IPS DF 6.9 (cell line): ENCODE data around the gene TMEM108.
"Not testable (repeated sequence)": the region's sequence is repeated elsewhere in the genome, so short reads cannot be mapped to it uniquely, and the experiment has no call there.

ENCODE experiments used
- DNase-seq: peaks from one replicate; pipeline ENCODE4 v3.0.0-alpha.2; 2013; ENCODE audit warnings: low read depth, low spot score
- H3K27ac ChIP-seq: one replicate; pipeline ENCODE4 v1.5.1; 2013; ENCODE audit warnings: low read length, control low read depth
- H3K27me3 ChIP-seq: 2 replicates; pipeline ENCODE4 v1.6.1; 2013; ENCODE audit warnings: mild to moderate bottlenecking, low read length; ENCODE audit not compliant: control insufficient read depth, insufficient read depth
- H3K36me3 ChIP-seq: 2 replicates; pipeline ENCODE4 v1.6.1; 2013; ENCODE audit warnings: low read length; ENCODE audit not compliant: control insufficient read depth, insufficient read depth
- H3K4me1 ChIP-seq: 2 replicates; pipeline ENCODE4 v1.6.1; 2013; ENCODE audit warnings: low read length; ENCODE audit not compliant: control insufficient read depth, insufficient read depth
- H3K4me3 ChIP-seq: 2 replicates; pipeline ENCODE4 v1.5.1; 2013; ENCODE audit warnings: mild to moderate bottlenecking, low read length
- H3K9me3 ChIP-seq: 2 replicates; pipeline ENCODE4 v1.6.1; 2013; ENCODE audit warnings: low read length, inconsistent platforms; ENCODE audit not compliant: control insufficient read depth, insufficient read depth
- WGBS: extraction: QIAGEN DNeasy Blood & Tissue Kit; methylation state at CpG from one replicate; pipeline ENCODE4 v1.1.7; 2013; ENCODE audit warnings: mixed read lengths, missing lambda C conversion rate; ENCODE audit not compliant: insufficient read length, insufficient coverage; 5-methylcytosine and 5-hydroxymethylcytosine counted together

Gene TMEM108

GRCh38 chr3:133038089-133038730 is at the start of gene TMEM108:
TMEM108 (plus strand) TSS chr3:133038391.
- no peak within 1 kb of the TSS for H3K27ac ChIP-seq
- peak; percentile 85 for DNase-seq
- peak within 1 kb of the TSS; percentile 93 for H3K4me3 ChIP-seq
- H3K36me3 ChIP-seq = no peaks in the 10 kb centered on the region; the same call in 1 of the 2 replicates
- H3K4me1 ChIP-seq = peaks cover 4% of the 10 kb centered on the region
- no peaks in the 10 kb centered on the region; the same call in 1 of the 2 replicates for H3K27me3 ChIP-seq
- no peaks in the 10 kb centered on the region for H3K9me3 ChIP-seq
- no CpG with 5 or more reads among the region's 57 CpGs for WGBS

- Histone ChIP-seq H3K9me3 (no peaks in the 10 kb centered on the region), H3K4me3 (no peak overlapping the region), H3K4me1 (no peaks in the 10 kb centered on the region), H3K36me3 (no peaks in the 10 kb centered on the region), H3K27ac (no peak overlapping the region), H3K27me3 (no peaks in the 10 kb centered on the region)
- no CpG with 5 or more reads among the region's 1 CpG for WGBS
- no peak for DNase-seq
Observed at GRCh38 chr3:132995971-132996370, 42.2 kb upstream of the TMEM108 start.

GRCh38 chr3:132997404-132998185 is 40.6 kb upstream of the TMEM108 start:
- no peak overlapping the region for H3K27ac ChIP-seq
- H3K36me3 ChIP-seq = no peaks in the 10 kb centered on the region
- WGBS = no CpG with 5 or more reads among the region's 2 CpGs
- no peak overlapping the region for H3K4me3 ChIP-seq
- DNase-seq = no peak
- H3K9me3 ChIP-seq = no peaks in the 10 kb centered on the region
- H3K4me1 ChIP-seq = no peaks in the 10 kb centered on the region
- no peaks in the 10 kb centered on the region for H3K27me3 ChIP-seq

- not testable (repeated sequence) for H3K36me3 ChIP-seq, H3K4me1 ChIP-seq, H3K9me3 ChIP-seq, H3K27ac ChIP-seq, DNase-seq, H3K4me3 ChIP-seq, H3K27me3 ChIP-seq
- WGBS = no CpG with 5 or more reads among the region's 9 CpGs
Observed at GRCh38 chr3:133005032-133005431, 33.2 kb upstream of the TMEM108 start.

- Histone ChIP-seq H3K9me3 (no peaks in the 10 kb centered on the region; the same call in 1 of the 2 replicates), H3K27ac (no peak overlapping the region), H3K36me3 (no peaks in the 10 kb centered on the region), H3K4me3 (no peak overlapping the region), H3K27me3 (no peaks in the 10 kb centered on the region), H3K4me1 (no peaks in the 10 kb centered on the region)
- no peak for DNase-seq
- WGBS = no CpG with 5 or more reads among the region's 2 CpGs
Observed at GRCh38 chr3:133007601-133008000, 30.6 kb upstream of the TMEM108 start.

GRCh38 chr3:133014325-133014724 is 23.9 kb upstream of the TMEM108 start:
- H3K9me3 ChIP-seq = no peaks in the 10 kb centered on the region; the same call in 1 of the 2 replicates
- no peaks in the 10 kb centered on the region for H3K4me1 ChIP-seq
- H3K27ac ChIP-seq = no peak overlapping the region
- H3K36me3 ChIP-seq = no peaks in the 10 kb centered on the region
- H3K4me3 ChIP-seq = no peak overlapping the region
- no peaks in the 10 kb centered on the region for H3K27me3 ChIP-seq
- no CpG with 5 or more reads among the region's 3 CpGs for WGBS
- no peak for DNase-seq

- WGBS = 86% methylated on average over 2 of the region's 5 CpGs
Observed at GRCh38 chr3:133015573-133015972, 22.6 kb upstream of the TMEM108 start.

GRCh38 chr3:133016838-133017309 is 21.3 kb upstream of the TMEM108 start:
- Histone ChIP-seq H3K4me1 (no peaks in the 10 kb centered on the region), H3K9me3 (no peaks in the 10 kb centered on the region; the same call in 1 of the 2 replicates), H3K27me3 (no peaks in the 10 kb centered on the region), H3K36me3 (no peaks in the 10 kb centered on the region), H3K27ac (no peak overlapping the region), H3K4me3 (no peak overlapping the region)
- no peak for DNase-seq
- no CpG with 5 or more reads among the region's 1 CpG for WGBS

More at GRCh38 chr3:133015573-133015972, 22.6 kb upstream of the TMEM108 start:
- not testable (repeated sequence) for H3K4me1 ChIP-seq, H3K9me3 ChIP-seq, DNase-seq, H3K27ac ChIP-seq, H3K36me3 ChIP-seq, H3K27me3 ChIP-seq, H3K4me3 ChIP-seq

DNA sequence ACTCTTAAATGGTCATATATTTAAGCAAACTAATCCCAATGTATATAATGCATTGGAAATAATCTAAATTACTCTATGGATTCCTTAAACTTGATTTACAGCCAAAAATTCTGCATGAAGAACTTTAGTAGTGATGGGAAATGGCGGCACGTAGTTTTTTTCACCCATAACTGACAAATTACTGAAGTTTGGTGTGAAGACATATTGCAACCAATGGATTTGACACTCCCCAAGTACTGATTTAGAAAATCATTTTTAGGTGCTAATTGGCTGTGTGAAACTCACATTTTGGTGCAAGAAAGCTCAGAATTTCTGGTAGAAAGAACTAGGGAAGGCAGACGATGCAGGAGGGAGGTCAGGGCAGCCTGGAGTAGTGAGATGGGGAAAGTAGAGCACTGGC is 19.3 kb upstream of the TMEM108 start:
- Histone ChIP-seq H3K9me3 (no peaks in the 10 kb centered on the region), H3K4me1 (no peaks in the 10 kb centered on the region), H3K36me3 (no peaks in the 10 kb centered on the region), H3K27me3 (no peaks in the 10 kb centered on the region), H3K27ac (no peak overlapping the region), H3K4me3 (no peak overlapping the region)
- WGBS = no CpG with 5 or more reads among the region's 3 CpGs
- DNase-seq = no peak

DNA sequence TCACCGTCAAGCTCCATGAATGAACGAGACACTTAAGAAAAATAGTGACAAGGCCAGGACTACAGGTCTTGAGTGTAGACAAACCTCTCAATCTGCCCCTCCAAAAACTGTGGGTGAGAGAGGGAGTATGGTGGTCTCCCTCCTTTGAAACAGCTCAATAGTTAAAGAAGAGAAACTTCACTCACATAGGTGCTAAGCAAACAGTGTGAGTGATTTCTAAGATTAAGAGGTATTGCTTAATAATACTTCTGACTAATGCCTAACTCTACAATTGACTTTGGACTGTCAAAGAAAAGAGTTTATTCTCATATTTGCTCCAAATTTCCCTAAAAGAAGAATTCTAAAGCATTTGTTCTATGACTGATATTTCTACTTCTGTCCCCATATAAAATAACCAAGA is 17.0 kb upstream of the TMEM108 start:
- H3K4me3 ChIP-seq = no peak overlapping the region
- no peak for DNase-seq
- no peak overlapping the region for H3K27ac ChIP-seq
- H3K9me3 ChIP-seq = no peaks in the 10 kb centered on the region
- H3K36me3 ChIP-seq = no peaks in the 10 kb centered on the region
- no peaks in the 10 kb centered on the region for H3K27me3 ChIP-seq
- no peaks in the 10 kb centered on the region for H3K4me1 ChIP-seq
- no CpG with 5 or more reads among the region's 2 CpGs for WGBS
